Lower lobe of right lung (tissue), 2 donors: Measurements from ENCODE around the gene SPAG8. TPM values are rescaled to one million over a fixed set of nuclear protein-coding genes. Genes with fewer than 3 reads are reported as not detected.

ENCODE experiments used
- ATAC-seq, 2 donors: fragments of 200-7000 bp; cut with Tn5 transposase; one replicate each; pipeline ENCODE4 v1.9.1; 2020 to 2022; ENCODE audit warnings: mild to moderate bottlenecking in 2 of 2, moderate library complexity in 2 of 2
- DNase-seq: peaks from one replicate; pipeline ENCODE4 v3.0.0-alpha.2; 2020
- H3K27ac ChIP-seq: fragments of 200-600 bp; one replicate; pipeline ENCODE4 v1.8.0; 2022
- H3K27me3 ChIP-seq: fragments of 200-600 bp; one replicate; pipeline ENCODE4 v1.8.0; 2022; ENCODE audit warnings: low read depth
- H3K36me3 ChIP-seq: fragments of 200-600 bp; one replicate; pipeline ENCODE4 v1.8.0; 2022; ENCODE audit warnings: mild to moderate bottlenecking
- H3K4me1 ChIP-seq: fragments of 200-600 bp; one replicate; pipeline ENCODE4 v1.8.0; 2022
- H3K4me3 ChIP-seq: fragments of 200-600 bp; one replicate; pipeline ENCODE4 v1.8.0; 2022; ENCODE audit warnings: mild to moderate bottlenecking
- H3K9me3 ChIP-seq: fragments of 200-600 bp; one replicate; pipeline ENCODE4 v1.8.0; 2022
- CTCF ChIP-seq: fragments of 200-600 bp; IDR thresholded peaks from one replicate; pipeline ENCODE4 v1.8.0; 2022; ENCODE audit warnings: antibody characterized with exemption, mild to moderate bottlenecking
- intact Hi-C: fragments of 100-400 bp; cut with DNase I; formaldehyde crosslinking; loops from one replicate; pipeline ENCODE4 v1.11.0; 2022
- total RNA-seq: library from RNA; stranded (reverse); fragmentation: NEBNext Ultra II Directional; extraction: Animal tissue kit (Norgen Biotek cat#: 25700); gene quantifications from one replicate; pipeline ENCODE4 v1.2.1, GENCODE V29; 2021
- donor health status: DM: no; HTN: yes; CAD: no; lungs with severe emphysema.

Gene SPAG8
- total RNA-seq, 1 donor from 2014 or later: 13.3 TPM

DNA sequence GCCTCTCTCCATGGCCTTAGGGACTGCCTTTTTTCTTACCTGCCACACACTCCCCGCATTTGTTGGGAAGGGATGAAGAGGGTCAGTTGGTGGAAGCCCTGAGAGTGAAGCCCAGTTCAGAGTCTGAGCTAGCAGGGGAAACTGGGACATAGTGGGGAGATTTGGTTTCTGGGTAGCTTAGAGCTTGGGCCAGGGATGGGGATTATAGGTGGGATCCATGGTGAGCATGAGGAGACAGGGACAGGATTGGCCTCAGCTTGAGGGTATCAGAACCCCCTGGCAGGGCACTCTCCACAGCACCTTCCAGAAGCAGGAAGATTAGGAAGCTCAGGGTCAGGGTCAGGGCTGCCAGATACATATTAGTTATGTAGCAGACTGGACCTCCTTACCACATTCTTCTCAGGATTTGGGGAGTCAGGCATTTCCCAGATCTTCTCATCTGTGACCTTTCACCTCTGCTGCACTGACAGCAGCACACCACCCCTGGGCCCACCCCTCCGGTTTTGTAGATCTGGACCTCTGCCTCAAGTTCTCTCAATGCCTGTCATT, 40.3 kb upstream of the SPAG8 start:
- no peaks in the 10 kb centered on the region for H3K9me3 ChIP-seq
- H3K4me3 ChIP-seq: no peak overlapping the region
- intact Hi-C loops: no loop called here
- no peaks in the 10 kb centered on the region for H3K27me3 ChIP-seq
- H3K27ac ChIP-seq: no peak overlapping the region
- H3K36me3 ChIP-seq: peaks cover 4% of the 10 kb centered on the region
- no peak for TF ChIP-seq CTCF
- no peak for ATAC-seq
- DNase-seq: no peak
- H3K4me1 ChIP-seq: peaks cover 4% of the 10 kb centered on the region

DNA sequence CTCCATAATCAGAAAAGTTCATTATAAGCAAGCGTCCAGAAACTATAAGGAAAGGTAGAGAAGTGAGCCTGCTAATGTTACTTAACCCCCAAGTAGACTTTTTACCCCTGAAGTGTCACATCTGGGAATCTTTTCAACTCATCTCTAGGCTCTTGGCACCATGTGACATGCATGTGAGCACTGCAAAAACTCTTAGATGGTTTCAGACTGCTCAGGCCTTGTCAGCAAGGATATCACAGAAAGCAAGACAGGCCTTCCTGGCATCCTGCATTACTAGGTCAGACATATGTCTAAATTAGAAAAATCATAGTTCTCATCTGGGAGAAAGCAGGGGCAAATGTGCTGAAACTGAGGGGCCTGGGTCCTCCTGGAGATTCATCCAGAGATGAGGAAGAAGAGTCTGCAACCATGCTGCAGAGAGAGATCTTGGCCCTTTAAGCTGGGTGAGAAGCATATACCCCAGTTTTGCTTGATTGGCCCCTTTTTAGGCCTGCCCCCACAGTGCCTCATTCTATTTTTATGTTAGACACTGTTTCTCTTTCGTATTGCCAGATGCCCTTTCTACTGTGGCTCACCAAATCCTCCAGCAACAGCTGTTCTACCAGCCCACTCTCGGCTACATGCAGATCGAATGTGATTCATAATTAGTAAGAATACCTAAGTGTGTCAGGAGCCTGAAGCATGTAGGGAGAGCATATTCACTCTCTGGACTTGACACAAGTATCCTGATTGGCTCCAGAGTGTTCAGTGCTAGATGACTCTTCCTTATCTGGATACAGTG, 35.9 kb upstream of the SPAG8 start:
- no peak for TF ChIP-seq CTCF
- peaks cover 28% of the 10 kb centered on the region for H3K4me1 ChIP-seq
- no peaks in the 10 kb centered on the region for H3K36me3 ChIP-seq
- no peaks in the 10 kb centered on the region for H3K9me3 ChIP-seq
- no peak overlapping the region for H3K4me3 ChIP-seq
- intact Hi-C loops: no loop called here
- no peak for ATAC-seq
- no peak overlapping the region for H3K27ac ChIP-seq
- no peak for DNase-seq
- no peaks in the 10 kb centered on the region for H3K27me3 ChIP-seq

- peak overlapping the region; percentile 12 for H3K4me3 ChIP-seq
- peaks cover 28% of the 10 kb centered on the region for H3K4me1 ChIP-seq
- TF ChIP-seq CTCF: no peak
- intact Hi-C loops: no loop called here
- no peaks in the 10 kb centered on the region for H3K36me3 ChIP-seq
- H3K27me3 ChIP-seq: no peaks in the 10 kb centered on the region
- DNase-seq (no peak), ATAC-seq (peak; percentile 55 to 62)
- H3K9me3 ChIP-seq: no peaks in the 10 kb centered on the region
- peak overlapping the region; percentile 60 for H3K27ac ChIP-seq
Observed at GRCh38 chr9:35845824-35846771, 34.0 kb upstream of the SPAG8 start.

DNA sequence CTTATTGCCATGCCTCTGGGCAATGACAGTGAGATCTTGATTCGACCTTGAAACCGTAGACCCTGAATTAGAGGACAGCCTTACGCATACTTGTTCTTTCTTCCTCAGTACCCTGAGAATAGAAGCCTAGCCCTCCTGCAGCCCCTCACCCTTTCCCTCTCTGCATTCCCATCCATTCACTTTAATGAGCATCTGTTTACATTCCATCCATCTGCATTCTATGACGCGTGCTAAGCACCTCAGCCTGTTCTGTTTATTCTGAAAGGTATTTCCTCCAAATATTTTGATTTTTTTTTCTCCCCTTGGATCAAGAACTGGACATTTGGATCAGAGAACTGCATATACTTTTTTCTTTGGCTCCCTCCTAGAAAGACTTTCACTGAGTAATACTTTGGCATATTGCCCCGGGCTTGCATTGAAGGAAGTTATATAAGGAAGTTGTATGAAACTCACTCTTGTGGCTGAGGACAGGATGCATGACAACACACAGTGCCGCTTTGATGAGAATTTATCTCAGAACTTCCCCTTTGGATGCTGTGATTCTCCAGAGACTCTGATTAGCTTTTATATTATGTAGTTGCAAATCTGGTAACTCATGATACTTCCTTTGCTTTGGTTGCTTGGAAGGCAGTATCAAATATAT, 32.7 kb upstream of the SPAG8 start:
- no peak for TF ChIP-seq CTCF
- no peak overlapping the region for H3K4me3 ChIP-seq
- H3K27me3 ChIP-seq: no peaks in the 10 kb centered on the region
- peaks cover 28% of the 10 kb centered on the region for H3K4me1 ChIP-seq
- H3K27ac ChIP-seq: peak overlapping the region; percentile 60
- DNase-seq (no peak), ATAC-seq (peak; percentile 85 to 86)
- H3K9me3 ChIP-seq: no peaks in the 10 kb centered on the region
- intact Hi-C loops: no loop called here
- no peaks in the 10 kb centered on the region for H3K36me3 ChIP-seq

GRCh38 chr9:35842795-35843194, 30.7 kb upstream of the SPAG8 start:
- H3K27me3 ChIP-seq: no peaks in the 10 kb centered on the region
- intact Hi-C loops: no loop called here

More at GRCh38 chr9:35842795-35843194, 30.7 kb upstream of the SPAG8 start:
- Histone ChIP-seq H3K4me1 (peaks cover 26% of the 10 kb centered on the region), H3K36me3 (no peaks in the 10 kb centered on the region), H3K27ac (no peak overlapping the region), H3K9me3 (no peaks in the 10 kb centered on the region), H3K4me3 (no peak overlapping the region)
- TF ChIP-seq CTCF: no peak
- ATAC-seq: no peak
- DNase-seq: no peak
